ENCODE data around the gene BMP10.

Gene BMP10

GRCh38 chr2:68838641-68839040 lies 32.6 kb downstream of the BMP10 start:
- H3K27ac ChIP-seq, result no peak overlapping the region
- TF ChIP-seq CTCF (IDR thresholded peaks at IDR 0.05), result no peak
- no peak for DNase-seq (ENCODE audit: low spot score)
- no peak overlapping the region for H3K4me3 ChIP-seq

DNA sequence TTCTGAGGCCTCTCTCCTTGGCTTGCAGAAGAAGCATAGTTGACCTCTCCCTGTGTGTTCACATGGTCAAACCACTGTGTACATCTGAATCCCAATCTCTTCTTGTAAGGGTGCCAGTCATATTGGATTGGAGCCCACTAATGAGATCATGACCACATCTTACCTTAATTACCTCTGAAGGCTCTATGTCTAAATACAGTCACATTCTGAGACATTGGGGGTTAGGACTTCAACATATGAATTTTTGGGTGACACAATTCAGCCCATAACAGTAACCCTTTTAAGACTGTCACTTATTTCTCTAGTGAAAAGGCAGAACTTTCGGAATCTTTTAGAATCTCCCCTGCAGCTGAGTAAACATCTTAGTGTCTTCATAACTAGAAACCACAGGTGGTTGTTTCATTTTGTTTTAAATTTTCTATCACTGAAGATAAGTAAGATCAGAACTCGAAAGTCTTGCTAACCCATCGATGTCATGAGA lies 33.3 kb downstream of the BMP10 start:
- no peak overlapping the region for H3K4me3 ChIP-seq
- no peak for DNase-seq (ENCODE audit: low spot score)
- no peak overlapping the region for H3K27ac ChIP-seq
- TF ChIP-seq CTCF (IDR thresholded peaks at IDR 0.05), result no peak

DNA sequence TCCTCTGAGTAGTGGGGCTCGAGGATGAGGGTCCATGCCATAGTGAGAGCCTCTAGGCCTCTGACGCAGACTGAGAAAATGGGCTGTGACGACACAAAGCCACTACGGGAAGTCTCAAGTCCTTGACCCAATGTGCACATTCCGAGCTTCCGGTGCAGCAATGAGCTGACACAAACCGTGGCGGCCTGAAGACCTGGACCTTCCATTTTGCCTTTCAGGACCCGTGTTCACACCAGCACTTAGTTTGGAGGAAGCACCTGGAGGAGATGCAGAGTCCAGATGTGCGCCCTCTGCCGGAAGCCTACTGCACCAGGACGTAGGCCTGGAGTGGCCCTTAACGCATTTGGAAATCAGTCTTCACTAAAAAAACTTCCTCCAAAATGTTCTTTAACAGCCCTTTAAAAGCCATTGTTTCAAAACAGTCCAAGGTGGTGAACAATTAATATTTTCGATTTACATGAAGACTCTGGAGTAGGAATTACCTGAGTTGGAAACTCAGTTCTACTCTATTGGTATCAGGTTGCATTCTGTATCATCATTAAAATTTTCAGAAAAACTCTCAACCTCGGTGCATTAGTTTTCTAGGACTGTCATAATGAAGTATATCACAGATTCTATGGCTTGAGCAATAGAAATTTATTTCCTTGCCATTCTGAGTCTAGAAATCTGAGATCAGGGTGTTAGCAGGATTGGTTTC lies 33.9 kb downstream of the BMP10 start:
- DNase-seq (ENCODE audit: low spot score), result no peak
- no peak overlapping the region for H3K4me3 ChIP-seq
- no peak for TF ChIP-seq CTCF (IDR thresholded peaks at IDR 0.05)
- H3K27ac ChIP-seq, result no peak overlapping the region

DNA sequence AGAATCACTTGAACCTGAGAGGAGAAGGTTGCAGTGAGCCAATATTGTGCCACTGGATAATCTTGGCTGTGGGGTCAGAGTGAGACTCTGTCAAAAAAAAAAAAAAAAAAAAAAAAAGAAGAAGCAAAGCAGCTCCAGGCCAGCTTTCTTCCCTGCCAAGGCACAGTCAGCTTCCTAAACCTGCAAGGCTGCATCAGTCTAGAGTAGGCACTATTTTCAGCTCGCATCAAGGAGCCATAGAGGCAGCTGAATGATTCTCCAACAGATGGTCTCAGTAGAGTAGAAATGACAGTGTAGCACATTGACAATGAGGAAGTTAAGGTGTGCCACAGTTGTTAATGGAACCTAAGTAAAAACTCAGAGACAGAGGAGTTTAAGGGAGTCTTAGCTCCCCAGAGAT lies 35.6 kb downstream of the BMP10 start:
- no peak for TF ChIP-seq CTCF (IDR thresholded peaks at IDR 0.05)
- Histone ChIP-seq H3K4me3 (no peak overlapping the region), H3K27ac (peak overlapping the region in 1 of 2 donors; percentile 47)
- DNase-seq (ENCODE audit: low spot score), result no peak

- DNase-seq (ENCODE audit: low spot score), result no peak
- TF ChIP-seq CTCF (IDR thresholded peaks at IDR 0.05), result no peak
These were observed 36.3 kb downstream of the BMP10 start for GRCh38 chr2:68834737-68835376.

DNA sequence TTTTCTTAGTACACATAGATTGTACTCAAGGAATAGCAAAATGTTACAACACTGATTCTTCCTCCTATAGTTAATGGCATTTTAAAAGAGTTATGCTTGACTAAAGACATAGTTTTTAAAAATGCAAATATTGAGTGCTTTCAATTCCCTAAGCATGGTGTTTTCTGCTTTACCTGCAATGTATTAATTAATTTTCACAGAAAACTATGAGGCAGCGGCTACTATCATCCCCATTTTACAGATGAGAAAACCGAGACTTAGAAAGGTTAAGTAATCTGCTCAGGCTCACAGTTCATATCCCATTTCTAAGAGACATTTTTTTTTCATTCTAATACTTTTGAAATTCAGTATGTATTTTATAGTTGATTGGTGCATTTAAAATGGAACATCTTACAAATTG lies 38.0 kb downstream of the BMP10 start:
- H3K27ac ChIP-seq, result peak overlapping the region; percentile 92 to 93

More at GRCh38 chr2:68834737-68835376, 36.3 kb downstream of the BMP10 start:
- Histone ChIP-seq H3K27ac (peak overlapping the region in 1 of 2 donors; percentile 47), H3K4me3 (no peak overlapping the region)

More for the DNA sequence above, 38.0 kb downstream of the BMP10 start:
- DNase-seq (ENCODE audit: low spot score), result no peak
- no peak overlapping the region for H3K4me3 ChIP-seq
- no peak for TF ChIP-seq CTCF (IDR thresholded peaks at IDR 0.05)

All from coronary artery (tissue), 2 donors.